ENCODE measurements around the gene ZNF607. TPM values are rescaled to one million over a fixed set of nuclear protein-coding genes. Genes with fewer than 3 reads are reported as not detected.

ZNF607 gene
- total and polyA plus RNA-seq, 10 of the 15 experiments (the other 5 are each of a cell fraction or from before 2014, with no cell fraction given): 0.47 to 5.7 (median 2.2) TPM

- peak overlapping the region; percentile 64 for H3K4me2 ChIP-seq (ENCODE audit: control insufficient read depth, insufficient read depth)
- FAIRE-seq (no peak), DNase-seq (ENCODE audit: low read depth, low spot score) (no peak), ATAC-seq (no peak)
- no peak overlapping the region for H2AFZ ChIP-seq (ENCODE audit: control insufficient read depth, low read depth, low read length)
- no peak overlapping the region for H3K27ac ChIP-seq (ENCODE audit: control insufficient read depth, insufficient read depth)
- POLR2A ChIA-PET: no interaction called here
- no TSS peak for BruUV-seq (replicated peaks)
- in situ Hi-C loops (cut with MboI) (no loop called here), intact Hi-C loops (cut with micrococcal nuclease; ENCODE audit: unreplicated experiment) (no loop called here)
- H3K27me3 ChIP-seq (replicated peaks in 1 of 2; ENCODE audit: control insufficient read depth in 2 of 2, insufficient read depth in 2 of 2, low read length in 1 of 2): no peaks in the 10 kb centered on the region
- no peak overlapping the region for H3K9ac ChIP-seq (ENCODE audit: control insufficient read depth, insufficient read depth, low read length)
- SMC1A ChIA-PET (ENCODE audit: uncharacterized antibody, unreplicated experiment): no interaction called here
- H3K4me1 ChIP-seq (ENCODE audit: control insufficient read depth, insufficient read depth, low read length): no peaks in the 10 kb centered on the region
- TF ChIP-seq MLLT1 (IDR thresholded peaks at IDR 0.05) (no peak), ZNF24 (IDR thresholded peaks at IDR 0.05) (no peak), CHD4 (IDR thresholded peaks at IDR 0.05) (no peak), TARDBP (IDR thresholded peaks at IDR 0.05; ENCODE audit: borderline replicate concordance) (no peak), SREBF1 (IDR thresholded peaks at IDR 0.05; ENCODE audit: low read length) (no peak), BHLHE40 (IDR thresholded peaks at IDR 0.05; ENCODE audit: borderline replicate concordance in 1 of 2, low read depth in 2 of 2, low read length in 1 of 2) (no peak), DPF2 (IDR thresholded peaks at IDR 0.05) (no peak), IKZF2 (IDR thresholded peaks at IDR 0.05) (no peak), ZBED1 (IDR thresholded peaks at IDR 0.05; ENCODE audit: borderline replicate concordance) (no peak), LARP7 (IDR thresholded peaks at IDR 0.05) (no peak)
- peak overlapping the region; percentile 69 for H3K4me3 ChIP-seq
- no peaks in the 10 kb centered on the region; the same call in 2 of the 3 replicates for H3K9me3 ChIP-seq (replicated peaks; ENCODE audit: control insufficient read depth, insufficient read depth, low read length)
- WGBS (ENCODE audit: insufficient coverage, insufficient replicate concordance, low lambda C conversion rate, missing lambda C conversion rate): 83% methylated on average over 10 of the region's 10 CpGs
- RAD21 ChIA-PET (ENCODE audit: unreplicated experiment): no interaction called here
- H4K20me1 ChIP-seq (ENCODE audit: control insufficient read depth, insufficient read depth): no peaks in the 10 kb centered on the region
- H3K36me3 ChIP-seq (ENCODE audit: control insufficient read depth in 2 of 2, insufficient read depth in 2 of 2, low read length in 1 of 2): no peaks in the 10 kb centered on the region
- H3K79me2 ChIP-seq (ENCODE audit: control insufficient read depth, insufficient read depth, low read length): no peaks in the 10 kb centered on the region; the same call in 1 of the 2 replicates
- CTCF ChIA-PET: interaction anchor here (1.1 to 1.7 kb wide), 2 partner anchors 61 to 146 kb away, joined by 3 read pairs; partner anchors contain the start of gene ZNF573
Measured at GRCh38 chr19:37718304-37718703, 1.3 kb downstream of the ZNF607 start.
